ENCODE results near the gene TNFAIP8L1.

- TF ChIP-seq CTCF (IDR thresholded peaks at IDR 0.05; ENCODE audit: borderline replicate concordance, extremely low read depth, low read length, poor library complexity, severe bottlenecking) (no peak), EZH2 (IDR thresholded peaks at IDR 0.05; ENCODE audit: borderline replicate concordance, low read depth, low read length, severe bottlenecking) (no peak)
Observed at GRCh38 chr19:4600893-4601292, 38.4 kb upstream of the TNFAIP8L1 start.
